Activated T-cell treated with anti-CD3 and anti-CD28 coated beads for 48 hours (primary cell): ENCODE data around the gene ZNF578.
"Not testable (repeated sequence)": the region's sequence is repeated elsewhere in the genome, so short reads cannot be mapped to it uniquely, and the experiment has no call there.

Experiments
- DNase-seq: peaks from one replicate; pipeline ENCODE4 v3.0.0-alpha.2; 2020; ENCODE audit warnings: low read depth

The ZNF578 gene

GRCh38 chr19:52561611-52562010 is 108.3 kb downstream of the ZNF578 start:
- DNase-seq, result not testable (repeated sequence)
